ENCODE results near the gene VKORC1L1.
A peak's percentile ranks its signal among the peaks of the same experiment; 100 is the strongest.
"Not testable (repeated sequence)": the region's sequence is repeated elsewhere in the genome, so short reads cannot be mapped to it uniquely, and the experiment has no call there.

The VKORC1L1 gene

GRCh38 chr7:65937296-65937695, 64.4 kb downstream of the VKORC1L1 start:
- Histone ChIP-seq H3K36me3 (peaks cover 17 to 73% (median 53%) of the 10 kb centered on the region in 11 experiments; a peak in 20 of 22 replicates), H4K20me1 (peaks cover 0 to 89% (median 6%) of the 10 kb centered on the region in 11 experiments; a peak in 10 of 22 replicates)

GRCh38 chr7:65938336-65938895, 65.5 kb downstream of the VKORC1L1 start:
- H3K36me3 ChIP-seq, result peaks cover 17 to 75% (median 54%) of the 10 kb centered on the region in 11 experiments; a peak in 20 of 22 replicates
- peaks cover 0 to 85% (median 6%) of the 10 kb centered on the region in 11 experiments; a peak in 8 of 22 replicates for H4K20me1 ChIP-seq
- H3K27ac ChIP-seq, result no peak overlapping the region
- H3K9me3 ChIP-seq (replicated peaks in 1 of 11), result peaks cover 0 to 15% (median 11%) of the 10 kb centered on the region in 11 experiments; a peak in 13 of 22 replicates
- no peaks in the 10 kb centered on the region for H3K27me3 ChIP-seq
- TF ChIP-seq Cebpa-rat (IDR thresholded peaks at IDR 0.05), result no peak
- no peak overlapping the region for H3K4me2 ChIP-seq
- H3K9ac ChIP-seq, result no peak overlapping the region
- H3K4me3 ChIP-seq, result no peak overlapping the region
- H3K4me1 ChIP-seq, result no peaks in the 10 kb centered on the region

More at GRCh38 chr7:65937296-65937695, 64.4 kb downstream of the VKORC1L1 start:
- Histone ChIP-seq H3K4me3 (no peak overlapping the region), H3K4me1 (no peaks in the 10 kb centered on the region), H3K4me2 (no peak overlapping the region), H3K9me3 (replicated peaks in 1 of 11) (peaks cover 0 to 15% (median 11%) of the 10 kb centered on the region in 11 experiments; a peak in 13 of 22 replicates), H3K9ac (no peak overlapping the region), H3K27me3 (no peaks in the 10 kb centered on the region), H3K27ac (no peak overlapping the region)
- TF ChIP-seq Cebpa-rat (IDR thresholded peaks at IDR 0.05), result no peak

- peaks cover 6 to 38% (median 15%) of the 10 kb centered on the region in 11 experiments; a peak in 14 of 22 replicates for H3K36me3 ChIP-seq
- H4K20me1 ChIP-seq, result peaks cover 0 to 57% (median 4%) of the 10 kb centered on the region in 11 experiments; a peak in 9 of 22 replicates
- H3K9me3 ChIP-seq (replicated peaks in 1 of 11); H3K4me3 ChIP-seq; H3K27me3 ChIP-seq; H3K9ac ChIP-seq; H3K4me2 ChIP-seq; H3K4me1 ChIP-seq; H3K27ac ChIP-seq: not testable (repeated sequence)
Observed at GRCh38 chr7:65945787-65946186, 72.9 kb downstream of the VKORC1L1 start.

GRCh38 chr7:65946904-65947303, 74.0 kb downstream of the VKORC1L1 start:
- peaks cover 0 to 8% (median under 1%) of the 10 kb centered on the region in 10 experiments; a peak in 9 of 20 replicates for H3K4me1 ChIP-seq

DNA sequence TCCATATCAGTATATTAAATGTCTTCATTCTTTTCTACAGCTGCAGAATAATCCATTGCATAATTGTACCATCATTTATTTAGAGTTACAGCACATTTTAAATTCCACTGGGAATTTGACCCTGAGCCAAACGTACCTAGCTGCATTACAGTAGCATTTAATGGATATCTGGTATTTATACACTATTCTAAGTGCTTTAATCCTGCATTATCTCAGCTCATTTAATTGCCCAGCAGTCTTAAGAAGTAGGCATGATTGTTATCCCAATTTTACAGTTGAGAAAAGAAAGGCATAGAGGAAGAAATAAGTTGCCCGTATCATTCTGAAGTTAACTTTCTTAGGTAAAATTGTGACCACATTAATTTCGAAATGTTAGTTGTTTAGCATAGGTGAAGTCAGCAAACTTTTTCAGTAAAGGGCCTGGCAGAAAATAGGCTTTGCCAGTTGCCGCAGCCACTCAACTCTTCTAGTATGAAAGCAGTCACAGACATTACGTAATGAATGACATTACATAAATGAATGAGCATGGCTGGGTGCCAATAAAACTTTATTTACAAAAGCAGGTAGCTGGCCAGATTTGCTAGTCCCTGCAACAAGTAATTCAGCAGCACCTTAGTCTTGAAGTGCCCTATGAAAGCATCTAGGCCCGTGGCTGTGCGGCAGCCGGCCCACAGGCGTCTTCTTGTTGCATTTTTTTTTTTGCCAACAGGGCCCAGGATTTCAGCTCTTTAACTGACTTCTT, 79.1 kb downstream of the VKORC1L1 start:
- Histone ChIP-seq H3K4me1 (peaks cover 0 to 17% (median 13%) of the 10 kb centered on the region in 10 experiments; a peak in 15 of 20 replicates), H3K4me2 (peak overlapping the region in 3 of 11 experiments; percentile 27 to 38 (median 31); a peak in 3 of 22 replicates), H3K27ac (no peak overlapping the region), H3K36me3 (peaks cover 35 to 75% (median 49%) of the 10 kb centered on the region in 11 experiments), H4K20me1 (peaks cover 0 to 51% (median 0%) of the 10 kb centered on the region in 11 experiments; a peak in 7 of 22 replicates), H3K27me3 (no peaks in the 10 kb centered on the region), H3K9me3 (replicated peaks in 1 of 11) (no peaks in the 10 kb centered on the region), H3K9ac (no peak overlapping the region), H3K4me3 (no peak overlapping the region)
- TF ChIP-seq Cebpa-rat (IDR thresholded peaks at IDR 0.05), result peak in 3 of 11 experiments; percentile 36 to 51 (median 38); a peak in 2 of 22 replicates

More at GRCh38 chr7:65946904-65947303, 74.0 kb downstream of the VKORC1L1 start:
- H3K4me3 ChIP-seq, result no peak overlapping the region
- H3K4me2 ChIP-seq, result no peak overlapping the region
- H3K27me3 ChIP-seq, result no peaks in the 10 kb centered on the region
- no peak for TF ChIP-seq Cebpa-rat (IDR thresholded peaks at IDR 0.05)
- no peak overlapping the region for H3K9ac ChIP-seq
- peaks cover 0 to 57% (median 0%) of the 10 kb centered on the region in 11 experiments; a peak in 8 of 22 replicates for H4K20me1 ChIP-seq
- H3K36me3 ChIP-seq, result peaks cover 0 to 34% (median 12%) of the 10 kb centered on the region in 11 experiments; a peak in 10 of 22 replicates
- peak overlapping the region in 1 of 11 experiments; percentile 54; a peak in 1 of 22 replicates for H3K27ac ChIP-seq
- no peaks in the 10 kb centered on the region for H3K9me3 ChIP-seq (replicated peaks in 1 of 11)

DNA sequence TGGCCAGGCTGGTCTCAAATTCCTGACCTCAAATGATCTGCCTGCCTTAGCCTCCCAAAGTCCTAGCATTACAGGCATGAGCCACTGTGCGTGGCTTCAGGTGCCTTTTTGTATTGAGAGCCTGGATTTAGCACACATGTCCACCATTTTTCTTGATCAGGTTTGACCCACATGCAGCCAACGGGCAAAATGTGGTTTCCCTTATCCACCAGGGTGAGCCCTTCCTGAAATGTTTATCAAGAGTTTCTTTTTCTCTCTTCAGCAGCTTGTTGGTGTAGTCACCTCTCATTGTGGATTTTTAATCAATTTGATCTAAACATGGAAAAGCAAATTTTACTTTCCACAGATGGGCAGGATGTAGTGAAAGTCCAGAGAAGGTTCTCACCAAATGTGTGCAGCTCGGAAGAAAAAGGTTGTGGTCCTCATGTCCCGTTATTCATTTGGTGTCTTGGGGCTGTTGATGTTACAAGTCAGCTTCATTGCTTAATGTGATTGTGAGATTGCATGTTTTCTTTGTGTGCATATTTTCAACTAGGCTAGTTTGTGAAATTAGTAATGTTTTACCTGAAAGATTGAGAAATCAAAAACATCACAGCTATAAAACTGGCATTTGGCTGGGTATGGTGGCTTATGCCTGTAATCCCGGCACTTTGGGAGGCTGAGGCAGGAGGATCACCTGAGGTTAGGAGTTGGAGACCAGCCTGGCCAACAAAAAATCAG, 80.3 kb downstream of the VKORC1L1 start:
- H4K20me1 ChIP-seq, result peaks cover 0 to 52% (median 0%) of the 10 kb centered on the region in 11 experiments; a peak in 8 of 22 replicates
- H3K36me3 ChIP-seq, result peaks cover 47 to 81% (median 61%) of the 10 kb centered on the region in 11 experiments
- H3K27ac ChIP-seq, result no peak overlapping the region
- H3K4me3 ChIP-seq, result no peak overlapping the region
- no peak for TF ChIP-seq Cebpa-rat (IDR thresholded peaks at IDR 0.05)
- peak overlapping the region in 5 of 11 experiments; percentile 16 to 38 (median 31); a peak in 5 of 22 replicates for H3K4me2 ChIP-seq
- peaks cover 0 to 17% (median 13%) of the 10 kb centered on the region in 10 experiments; a peak in 12 of 20 replicates for H3K4me1 ChIP-seq
- no peaks in the 10 kb centered on the region for H3K27me3 ChIP-seq
- no peak overlapping the region for H3K9ac ChIP-seq
- no peaks in the 10 kb centered on the region for H3K9me3 ChIP-seq (replicated peaks in 1 of 11)

- Histone ChIP-seq H3K4me2 (no peak overlapping the region), H3K27ac (no peak overlapping the region), H3K9ac (no peak overlapping the region), H3K4me1 (peaks cover 0 to 17% (median 13%) of the 10 kb centered on the region in 10 experiments; a peak in 12 of 20 replicates), H3K27me3 (no peaks in the 10 kb centered on the region), H3K9me3 (replicated peaks in 1 of 11) (no peaks in the 10 kb centered on the region), H3K36me3 (peaks cover 55 to 88% (median 67%) of the 10 kb centered on the region in 11 experiments), H3K4me3 (no peak overlapping the region), H4K20me1 (peaks cover 0 to 50% (median 0%) of the 10 kb centered on the region in 11 experiments; a peak in 8 of 22 replicates)
- TF ChIP-seq Cebpa-rat (IDR thresholded peaks at IDR 0.05), result no peak
Observed at GRCh38 chr7:65953890-65954450, 81.1 kb downstream of the VKORC1L1 start.

DNA sequence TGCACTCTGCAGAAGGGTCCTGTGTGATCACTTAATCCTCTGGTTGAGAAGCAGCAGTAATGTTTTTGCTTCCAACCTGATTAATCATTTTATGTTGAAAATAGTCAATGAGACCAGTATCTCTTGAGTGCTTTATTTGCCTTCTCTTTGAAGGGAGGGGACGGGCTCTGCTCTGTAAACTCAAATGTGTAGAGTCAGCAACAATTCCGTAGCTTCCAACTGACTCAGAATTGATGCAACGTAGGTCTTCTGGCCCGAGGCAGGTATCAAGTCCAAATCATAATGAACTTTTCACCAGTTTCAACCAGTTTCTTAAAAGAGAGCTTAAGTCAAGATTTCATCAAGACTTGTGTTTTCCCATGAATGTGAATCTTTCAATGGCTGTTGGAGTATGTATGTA, 82.8 kb downstream of the VKORC1L1 start:
- Histone ChIP-seq H3K4me1 (peaks cover 0 to 17% (median 13%) of the 10 kb centered on the region in 10 experiments; a peak in 12 of 20 replicates), H3K9ac (no peak overlapping the region), H3K27ac (no peak overlapping the region), H3K36me3 (peaks cover 73 to 96% (median 80%) of the 10 kb centered on the region in 11 experiments), H4K20me1 (peaks cover 0 to 48% (median 13%) of the 10 kb centered on the region in 11 experiments; a peak in 12 of 22 replicates), H3K27me3 (no peaks in the 10 kb centered on the region), H3K4me2 (no peak overlapping the region), H3K9me3 (replicated peaks in 1 of 11) (no peaks in the 10 kb centered on the region), H3K4me3 (no peak overlapping the region)
- TF ChIP-seq Cebpa-rat (IDR thresholded peaks at IDR 0.05), result no peak

Data from BLaER1 treated with 17β-estradiol and CSF1 and Interleukin-3, amounts not matched to agents 10 nM and 100 nM (cell line).